Measurements from ENCODE around the gene C6orf136. TPM values are rescaled to one million over a fixed set of nuclear protein-coding genes. Genes with fewer than 3 reads are reported as not detected.
"Not testable (repeated sequence)": the region's sequence is repeated elsewhere in the genome, so short reads cannot be mapped to it uniquely, and the experiment has no call there.

C6orf136 gene
- polyA plus RNA-seq, 3 donors: 2.0 to 18.4 (median 2.7) TPM

GRCh38 chr6:30664994-30665767, 18.2 kb downstream of the C6orf136 start:
- 90% methylated on average over 21 of the region's 34 CpGs for WGBS (ENCODE audit: insufficient coverage)
- H3K27ac Mint-ChIP-seq: peak overlapping the region in 1 of 7 donors; percentile 8
- Histone ChIP-seq H3K4me3 (replicated peaks in 1 of 3; ENCODE audit: low read depth in 2 of 3, low read length in 3 of 3) (no peak overlapping the region), H2AFZ (ENCODE audit: insufficient read depth, low read depth, low read length, poor library complexity, severe bottlenecking) (no peak overlapping the region), H3K36me3 (replicated peaks in 1 of 2; ENCODE audit: control insufficient read depth in 1 of 2, insufficient read depth in 2 of 2, low read length in 2 of 2) (peaks cover 71 to 90% of the 10 kb centered on the region in 2 donors), H3K4me1 (ENCODE audit: control insufficient read depth in 1 of 2, insufficient read depth in 2 of 2, low read length in 2 of 2) (no peaks in the 10 kb centered on the region), H3K27me3 (ENCODE audit: control insufficient read depth in 2 of 2, insufficient read depth in 2 of 2, low read length in 2 of 2) (no peaks in the 10 kb centered on the region), H3K9ac (ENCODE audit: insufficient read depth, low read length, poor library complexity, severe bottlenecking) (no peak overlapping the region), H3K27ac (ENCODE audit: low read depth in 1 of 2, low read length in 2 of 2) (no peak overlapping the region), H3K4me2 (replicated peaks; ENCODE audit: extremely low read depth, low read length, poor library complexity, severe bottlenecking) (no peak overlapping the region), H3K9me3 (replicated peaks in 1 of 2; ENCODE audit: control insufficient read depth in 1 of 2, insufficient read depth in 1 of 2, low read length in 2 of 2) (no peaks in the 10 kb centered on the region), H4K20me1 (ENCODE audit: insufficient read depth, low read length) (peaks cover 2% of the 10 kb centered on the region), H3K79me2 (ENCODE audit: insufficient read depth, low read length) (peaks cover 1% of the 10 kb centered on the region)
- intact Hi-C loops (cut with micrococcal nuclease): no loop called here
- no peak for DNase-seq
- no peak overlapping the region for H3K4me3 Mint-ChIP-seq
- H3K9me3 Mint-ChIP-seq: no peaks in the 10 kb centered on the region
- peaks cover 3% of the 10 kb centered on the region for H3K4me1 Mint-ChIP-seq
- TF ChIP-seq CTCF (IDR thresholded peaks at IDR 0.05): no peak
- H3K36me3 Mint-ChIP-seq: peaks cover 79 to 95% of the 10 kb centered on the region in 2 donors
- peaks cover 0 to 2% (median 0%) of the 10 kb centered on the region in 3 donors for H3K27me3 Mint-ChIP-seq (ENCODE audit: low read depth in 3 of 3)

DNA sequence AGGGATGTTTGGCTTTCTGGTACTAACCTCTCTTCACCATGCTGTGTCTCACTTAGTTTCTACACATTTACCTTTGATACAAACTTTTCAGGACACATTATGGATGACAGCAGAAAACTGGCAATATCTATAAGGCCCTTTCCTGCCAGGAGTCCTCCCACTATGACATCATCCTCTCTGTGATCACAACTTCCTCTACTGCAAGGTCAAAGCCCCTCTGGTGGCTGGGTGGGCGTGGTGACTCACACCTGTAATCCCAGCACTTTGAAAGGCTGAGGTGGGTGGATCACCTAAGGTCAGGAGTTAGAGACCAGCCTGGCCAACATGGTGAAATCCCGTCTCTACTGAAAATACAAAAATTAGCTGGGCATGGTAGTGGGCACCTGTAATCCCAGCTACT, 19.4 kb downstream of the C6orf136 start:
- DNase-seq; H3K9me3 Mint-ChIP-seq; H3K4me3 ChIP-seq (replicated peaks in 1 of 3; ENCODE audit: low read depth in 2 of 3, low read length in 3 of 3); H3K9ac ChIP-seq (ENCODE audit: insufficient read depth, low read length, poor library complexity, severe bottlenecking); intact Hi-C loops (cut with micrococcal nuclease); H2AFZ ChIP-seq (ENCODE audit: insufficient read depth, low read depth, low read length, poor library complexity, severe bottlenecking); H3K27me3 ChIP-seq (ENCODE audit: control insufficient read depth in 2 of 2, insufficient read depth in 2 of 2, low read length in 2 of 2); H3K9me3 ChIP-seq (replicated peaks in 1 of 2; ENCODE audit: control insufficient read depth in 1 of 2, insufficient read depth in 1 of 2, low read length in 2 of 2); H3K4me2 ChIP-seq (replicated peaks; ENCODE audit: extremely low read depth, low read length, poor library complexity, severe bottlenecking); H3K27me3 Mint-ChIP-seq (ENCODE audit: low read depth in 3 of 3); H3K79me2 ChIP-seq (ENCODE audit: insufficient read depth, low read length); H3K4me1 ChIP-seq (ENCODE audit: control insufficient read depth in 1 of 2, insufficient read depth in 2 of 2, low read length in 2 of 2); H3K4me3 Mint-ChIP-seq: not testable (repeated sequence)
- WGBS (ENCODE audit: insufficient coverage): 100% methylated on average over 1 of the region's 2 CpGs
- H3K36me3 Mint-ChIP-seq: peaks cover 83 to 96% of the 10 kb centered on the region in 2 donors
- H3K27ac Mint-ChIP-seq: peak overlapping the region in 1 of 7 donors; percentile 42
- Histone ChIP-seq H4K20me1 (ENCODE audit: insufficient read depth, low read length) (peaks cover 12% of the 10 kb centered on the region), H3K36me3 (replicated peaks in 1 of 2; ENCODE audit: control insufficient read depth in 1 of 2, insufficient read depth in 2 of 2, low read length in 2 of 2) (peaks cover 73 to 93% of the 10 kb centered on the region in 2 donors), H3K27ac (ENCODE audit: low read depth in 1 of 2, low read length in 2 of 2) (peak overlapping the region in 1 of 2 donors; percentile 36)
- H3K4me1 Mint-ChIP-seq: peaks cover 11% of the 10 kb centered on the region
